HG02885 (cell line): ENCODE measurements around the gene HEXD.
"Not testable (repeated sequence)": the region's sequence is repeated elsewhere in the genome, so short reads cannot be mapped to it uniquely, and the experiment has no call there.

Experiments
- ATAC-seq: cut with Tn5 transposase; IDR thresholded peaks from one replicate; pipeline ENCODE4 v1.9.1; 2021; ENCODE audit warnings: mild to moderate bottlenecking; ENCODE audit not compliant: unreplicated experiment, poor library complexity

HEXD gene

DNA sequence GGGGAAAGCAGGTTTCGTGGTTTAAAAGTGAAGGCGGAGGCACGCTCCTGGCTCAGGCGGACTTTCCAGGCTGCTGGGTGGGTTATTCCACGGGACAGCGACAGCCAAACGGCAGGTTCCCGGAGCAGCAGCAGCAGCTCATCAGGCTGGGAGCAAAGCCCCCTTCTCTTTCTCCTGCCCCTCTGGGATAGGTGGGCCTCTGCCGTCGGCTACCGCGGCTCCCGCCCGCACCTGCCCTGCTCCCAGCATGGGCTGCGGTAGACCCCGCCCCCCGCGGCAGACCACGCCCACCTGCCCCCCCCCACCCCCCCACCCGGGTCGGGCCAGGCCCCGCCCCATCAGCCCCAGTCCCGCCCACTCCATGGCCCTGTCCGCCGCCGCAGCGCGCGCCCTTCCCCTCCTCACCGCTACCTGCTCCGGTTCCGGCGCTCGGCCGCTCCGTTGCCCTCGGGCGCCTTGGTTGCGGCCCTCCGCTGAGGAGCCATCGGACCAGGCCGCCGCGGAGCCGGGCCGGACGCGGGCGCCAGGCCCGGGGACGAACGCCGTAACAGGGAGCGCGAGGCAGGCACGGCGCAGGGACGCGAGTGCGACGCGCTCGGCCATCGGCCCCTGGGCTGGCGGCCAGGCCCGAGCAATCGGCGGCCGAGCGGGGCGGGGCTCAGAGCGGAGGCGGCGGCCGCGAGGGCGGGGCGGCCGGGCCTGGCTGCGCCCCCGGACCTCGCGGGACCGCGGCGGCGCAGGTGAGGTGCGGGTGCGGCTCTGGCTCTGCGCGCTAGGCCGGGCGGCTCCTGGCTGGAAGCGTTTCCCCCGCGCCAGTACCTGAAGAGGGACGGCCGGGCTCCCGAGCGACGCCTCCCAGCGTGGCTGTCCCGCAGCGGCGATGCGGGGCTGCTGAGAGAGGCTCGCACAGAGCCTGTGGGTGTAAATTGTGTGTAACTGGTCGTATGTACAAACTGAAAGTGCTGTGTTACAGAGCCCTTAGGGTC is at the start of gene HEXD, which contains the start of gene OGFOD3:
TSS of gene HEXD (plus strand) at position 347 of the 986 bp plus-strand sequence. CDS start 1,453 bp downstream, outside the sequence.
TSS of gene OGFOD3 (minus strand) at position 586 of the 986 bp plus-strand sequence. CDS start at position 485, 101 bp downstream.
- ATAC-seq, result peak; percentile 91

DNA sequence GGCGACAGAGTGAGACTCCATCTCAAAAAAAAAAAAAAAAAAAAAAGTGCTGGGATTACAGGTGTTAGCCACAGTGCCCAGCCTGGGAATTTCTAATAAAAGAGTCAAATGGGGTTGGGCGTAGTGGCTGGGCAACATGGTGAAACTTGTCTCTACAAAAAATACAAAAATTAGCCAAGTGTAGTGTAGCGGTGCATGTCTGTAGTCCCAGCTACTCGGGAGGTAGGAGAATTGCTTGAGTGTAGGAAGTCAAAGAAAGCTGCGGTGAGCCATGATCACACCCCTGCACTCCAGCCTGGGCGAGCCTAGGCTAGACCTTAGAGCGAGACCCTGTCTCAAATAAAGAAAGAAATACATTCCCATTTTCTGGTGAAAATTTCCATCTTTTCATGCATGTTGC is 48.9 kb upstream of the HEXD start:
- no peak for ATAC-seq

DNA sequence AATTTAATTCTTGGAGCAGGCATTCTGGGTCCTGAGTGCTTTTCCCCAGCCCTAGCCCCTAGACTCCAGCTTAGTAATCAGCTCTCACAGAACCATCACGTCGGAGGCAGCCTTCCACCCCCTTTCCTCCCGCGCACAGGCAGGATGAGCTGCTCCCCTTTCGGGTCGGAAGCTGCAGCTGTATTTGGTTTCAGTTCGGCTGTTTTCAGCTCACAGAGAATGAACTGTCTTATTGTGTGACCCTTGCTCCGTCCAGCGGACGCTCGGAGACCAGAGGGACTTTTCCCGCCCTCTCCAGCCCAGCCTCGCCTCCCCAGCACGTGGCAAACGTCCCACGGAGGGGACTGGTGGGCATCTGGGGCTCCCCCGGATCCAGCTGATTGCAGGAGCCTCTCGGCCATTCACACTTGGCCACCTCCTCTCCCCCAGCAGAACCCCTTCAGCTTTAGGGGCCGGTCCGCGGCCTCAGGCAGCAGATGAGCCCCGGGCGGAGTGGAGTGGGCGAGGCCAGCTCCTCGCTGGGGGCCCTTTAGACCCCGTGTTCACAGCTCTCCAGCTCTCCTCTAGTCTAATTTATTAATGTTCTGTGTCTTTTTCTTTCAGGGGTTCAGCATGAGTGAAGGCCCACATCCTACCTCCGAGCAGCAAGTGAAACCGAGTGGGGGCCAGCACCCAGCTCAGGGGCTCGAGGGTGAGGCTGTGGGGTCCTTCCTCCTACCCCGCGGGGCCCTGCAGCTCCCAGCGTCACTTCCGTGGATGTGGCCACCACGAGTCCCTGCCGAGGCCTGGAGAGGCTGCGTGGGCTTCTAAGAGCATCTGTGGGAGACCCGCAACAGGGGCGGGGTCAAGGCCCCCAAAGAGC is 47.4 kb upstream of the HEXD start:
- ATAC-seq, result no peak

DNA sequence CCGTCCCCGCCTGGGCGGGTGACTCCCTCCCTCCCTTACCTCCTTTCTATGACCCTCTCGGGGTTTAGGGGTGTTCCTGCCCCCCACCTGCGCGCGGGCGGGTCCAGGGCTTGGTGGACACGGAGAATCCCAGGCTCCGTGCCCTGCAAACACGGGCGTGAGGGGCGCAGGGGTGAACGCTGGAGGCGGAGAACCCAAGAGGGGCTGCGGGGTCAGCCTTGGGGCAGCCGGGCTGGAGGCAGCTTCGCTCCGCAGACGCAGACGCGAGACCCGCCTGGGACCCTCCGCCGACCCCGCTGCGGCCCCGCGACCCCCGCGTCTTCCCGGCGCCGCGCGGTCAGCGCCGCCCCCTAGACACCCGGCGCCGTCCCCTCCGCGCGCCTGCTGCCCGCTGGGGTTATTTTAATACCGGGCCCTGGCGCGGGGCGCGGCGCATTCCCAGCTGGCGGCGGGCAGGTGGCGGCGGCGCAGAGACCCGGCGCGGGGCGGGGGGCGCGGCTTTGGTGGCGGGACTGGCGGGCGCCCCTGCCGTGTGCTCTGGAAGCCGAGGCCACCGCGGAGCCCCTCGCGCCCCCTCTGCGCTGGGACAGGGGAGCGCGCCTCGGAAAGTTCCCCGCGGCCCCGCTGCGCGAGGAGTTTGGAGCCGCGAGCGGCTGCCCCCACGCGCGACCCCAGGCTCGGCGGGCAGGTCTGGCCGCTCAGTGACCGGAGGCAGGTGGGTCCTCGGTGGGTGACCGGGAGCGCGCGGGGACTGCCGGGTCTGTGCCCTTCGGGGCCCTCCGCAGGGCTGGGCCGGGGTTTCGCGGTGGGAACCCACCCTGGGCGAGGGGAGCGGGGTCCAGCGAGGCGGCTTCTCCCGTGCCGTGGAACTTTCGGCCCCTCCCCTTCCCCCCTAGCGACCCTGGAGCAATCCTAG is 46.6 kb upstream of the HEXD start, which contains the start of gene UTS2R:
TSS of gene UTS2R (plus strand) at position 433 of the 916 bp plus-strand sequence. CDS start 2,560 bp downstream, outside the sequence.
- no peak for ATAC-seq

DNA sequence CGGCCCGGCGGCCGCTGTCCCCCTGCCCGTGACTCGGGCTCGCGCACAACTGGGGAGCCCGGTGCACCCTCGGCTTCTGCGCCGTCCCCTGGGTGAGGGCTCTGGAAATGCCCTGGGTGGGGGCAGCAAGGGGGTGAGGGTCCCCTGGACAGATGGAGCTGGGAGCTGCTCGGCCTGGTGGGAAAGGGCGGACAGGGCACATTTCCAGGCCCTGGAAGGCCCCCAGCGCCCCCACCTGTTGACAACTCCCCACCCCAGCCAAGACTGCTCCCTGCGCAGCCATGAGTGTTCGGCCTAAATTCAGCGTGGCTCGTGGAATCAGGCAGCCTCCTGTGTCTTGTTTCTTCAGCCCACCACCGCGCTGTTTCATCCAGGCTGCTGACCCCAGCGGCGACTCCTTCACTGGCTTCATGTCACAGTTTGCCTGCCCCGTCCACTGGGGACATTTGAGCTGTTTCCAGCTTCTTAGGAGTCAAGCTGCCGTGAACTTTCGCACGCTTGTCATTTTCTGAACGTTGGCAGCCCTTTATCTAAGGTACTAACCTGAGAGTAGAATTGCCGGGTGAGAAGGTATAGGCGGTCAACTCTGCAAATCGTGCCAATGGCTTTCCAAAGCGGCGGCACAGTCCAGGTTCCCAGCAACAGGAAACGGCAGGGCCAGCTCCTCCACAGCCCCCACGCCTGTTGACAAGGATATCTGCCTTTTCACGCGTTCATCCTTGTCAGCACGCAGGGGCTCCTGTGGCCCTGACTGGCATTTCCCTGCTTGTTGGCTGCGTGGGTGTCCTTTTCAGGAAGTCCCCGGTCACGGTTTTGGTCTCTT is 45.7 kb upstream of the HEXD start:
- ATAC-seq, result no peak

DNA sequence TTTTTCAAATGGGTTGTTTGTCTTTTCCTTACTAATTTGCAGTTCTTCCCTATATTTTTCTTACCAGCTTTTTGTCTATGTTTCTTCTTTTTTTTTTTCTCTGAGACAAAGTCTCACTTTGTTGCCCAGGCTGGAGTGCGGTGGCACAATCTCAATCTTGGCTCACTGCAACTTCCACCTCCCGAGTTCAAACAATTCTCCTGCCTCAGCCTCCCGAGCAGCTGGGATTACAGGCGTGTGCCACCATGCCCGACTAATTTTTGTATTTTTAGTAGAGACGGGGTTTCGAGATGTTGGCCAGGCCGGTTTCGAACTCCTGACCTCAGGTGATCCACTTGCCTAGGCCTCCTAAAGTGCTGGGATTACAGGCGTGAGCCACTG is 45.1 kb upstream of the HEXD start:
- not testable (repeated sequence) for ATAC-seq

DNA sequence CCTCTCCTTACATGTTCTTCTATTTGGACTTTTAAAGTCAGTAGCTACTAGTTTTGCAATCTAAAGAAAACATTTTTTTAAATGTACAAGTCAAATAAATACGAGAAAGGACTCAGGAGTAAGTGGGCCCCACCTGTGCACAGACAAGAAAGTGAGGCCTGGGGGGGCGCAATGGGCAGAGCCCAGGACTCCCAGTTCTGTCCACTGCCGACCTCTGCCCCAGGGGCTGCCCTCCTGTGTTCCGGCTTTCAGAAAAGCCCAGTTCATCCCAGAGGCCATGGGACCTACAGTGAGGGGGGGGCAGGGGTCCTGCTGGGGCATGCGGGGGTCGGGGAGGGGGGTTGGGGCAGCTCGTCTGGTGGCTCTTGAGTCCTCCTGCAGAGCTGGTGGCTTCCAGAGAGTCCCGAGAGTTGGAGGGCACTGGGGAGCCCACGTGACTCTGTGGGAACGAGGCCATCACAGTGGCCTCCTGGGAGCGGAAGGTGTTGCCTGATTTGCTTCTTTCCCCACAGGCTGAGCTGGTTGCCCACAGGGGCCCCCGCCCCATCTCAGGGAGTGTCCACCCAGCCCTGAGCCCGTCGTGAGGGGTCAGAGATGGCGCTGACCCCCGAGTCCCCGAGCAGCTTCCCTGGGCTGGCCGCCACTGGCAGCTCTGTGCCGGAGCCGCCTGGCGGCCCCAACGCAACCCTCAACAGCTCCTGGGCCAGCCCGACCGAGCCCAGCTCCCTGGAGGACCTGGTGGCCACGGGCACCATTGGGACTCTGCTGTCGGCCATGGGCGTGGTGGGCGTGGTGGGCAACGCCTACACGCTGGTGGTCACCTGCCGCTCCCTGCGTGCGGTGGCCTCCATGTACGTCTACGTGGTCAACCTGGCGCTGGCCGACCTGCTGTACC is 44.2 kb upstream of the HEXD start:
- no peak for ATAC-seq

DNA sequence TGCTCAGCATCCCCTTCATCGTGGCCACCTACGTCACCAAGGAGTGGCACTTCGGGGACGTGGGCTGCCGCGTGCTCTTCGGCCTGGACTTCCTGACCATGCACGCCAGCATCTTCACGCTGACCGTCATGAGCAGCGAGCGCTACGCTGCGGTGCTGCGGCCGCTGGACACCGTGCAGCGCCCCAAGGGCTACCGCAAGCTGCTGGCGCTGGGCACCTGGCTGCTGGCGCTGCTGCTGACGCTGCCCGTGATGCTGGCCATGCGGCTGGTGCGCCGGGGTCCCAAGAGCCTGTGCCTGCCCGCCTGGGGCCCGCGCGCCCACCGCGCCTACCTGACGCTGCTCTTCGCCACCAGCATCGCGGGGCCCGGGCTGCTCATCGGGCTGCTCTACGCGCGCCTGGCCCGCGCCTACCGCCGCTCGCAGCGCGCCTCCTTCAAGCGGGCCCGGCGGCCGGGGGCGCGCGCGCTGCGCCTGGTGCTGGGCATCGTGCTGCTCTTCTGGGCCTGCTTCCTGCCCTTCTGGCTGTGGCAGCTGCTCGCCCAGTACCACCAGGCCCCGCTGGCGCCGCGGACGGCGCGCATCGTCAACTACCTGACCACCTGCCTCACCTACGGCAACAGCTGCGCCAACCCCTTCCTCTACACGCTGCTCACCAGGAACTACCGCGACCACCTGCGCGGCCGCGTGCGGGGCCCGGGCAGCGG is 43.4 kb upstream of the HEXD start:
- ATAC-seq, result no peak

DNA sequence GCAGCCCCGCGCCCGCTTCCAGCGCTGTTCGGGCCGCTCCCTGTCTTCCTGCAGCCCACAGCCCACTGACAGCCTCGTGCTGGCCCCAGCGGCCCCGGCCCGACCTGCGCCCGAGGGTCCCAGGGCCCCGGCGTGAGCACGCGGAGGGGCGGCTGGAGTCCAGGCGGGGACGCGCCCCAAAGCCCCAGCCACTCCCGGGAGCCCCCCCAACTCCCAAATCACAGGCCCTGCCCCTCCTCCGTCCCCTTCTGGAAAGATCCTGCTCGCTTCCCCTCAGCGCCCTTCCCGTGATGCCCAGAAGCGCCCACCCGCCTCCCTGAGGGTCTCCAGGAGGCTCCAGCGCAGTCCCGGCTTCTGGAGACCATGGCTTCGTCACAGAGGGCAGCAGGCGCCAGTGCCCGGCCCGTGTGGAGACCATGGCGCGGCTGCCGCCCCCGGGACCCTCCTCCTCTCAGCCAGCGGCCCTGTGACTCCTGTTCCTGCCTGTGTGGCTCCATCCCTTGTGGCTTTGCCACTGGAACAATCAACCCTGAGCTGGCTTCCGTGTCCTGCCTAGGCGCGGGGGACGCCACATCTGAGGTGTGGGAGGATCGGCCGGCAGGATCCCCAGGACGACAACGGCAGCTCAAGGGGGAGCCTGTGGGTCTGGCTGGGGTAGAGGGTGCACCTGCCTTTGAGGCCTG is 42.6 kb upstream of the HEXD start:
- ATAC-seq, result no peak

DNA sequence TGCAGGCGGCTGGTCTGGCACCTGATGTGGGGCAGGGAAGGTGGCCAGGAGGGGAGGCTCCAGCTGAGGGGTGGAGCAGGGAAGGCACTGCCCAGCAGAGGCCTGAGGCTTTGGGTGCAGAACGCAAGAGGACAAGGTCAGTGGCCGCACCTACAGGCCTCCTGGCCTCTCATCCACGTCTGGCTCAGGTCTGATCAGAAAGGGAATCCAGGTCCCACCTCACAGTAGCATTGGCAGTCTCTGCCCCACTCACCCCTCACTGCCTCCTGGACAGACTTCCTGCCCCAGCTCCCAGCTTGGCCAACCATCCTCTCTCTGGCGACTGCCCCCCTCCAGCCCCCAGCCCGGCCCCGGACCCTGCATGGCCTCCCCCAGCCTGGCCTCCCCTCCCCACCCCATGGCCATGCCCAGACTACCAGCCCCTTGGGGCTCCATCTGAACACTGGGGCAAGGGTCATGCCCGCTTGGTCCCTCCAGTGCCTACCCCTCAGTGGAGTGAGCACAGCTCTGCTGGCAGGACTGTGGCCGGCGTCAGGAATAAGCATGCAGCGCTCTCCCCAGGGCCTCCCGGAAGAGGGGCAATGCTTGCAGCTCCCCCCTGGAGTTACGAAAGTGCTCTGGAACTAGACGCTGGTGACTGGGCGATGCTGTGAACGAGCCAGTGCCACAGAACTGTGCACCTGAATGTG is 42.0 kb upstream of the HEXD start:
- ATAC-seq, result no peak

DNA sequence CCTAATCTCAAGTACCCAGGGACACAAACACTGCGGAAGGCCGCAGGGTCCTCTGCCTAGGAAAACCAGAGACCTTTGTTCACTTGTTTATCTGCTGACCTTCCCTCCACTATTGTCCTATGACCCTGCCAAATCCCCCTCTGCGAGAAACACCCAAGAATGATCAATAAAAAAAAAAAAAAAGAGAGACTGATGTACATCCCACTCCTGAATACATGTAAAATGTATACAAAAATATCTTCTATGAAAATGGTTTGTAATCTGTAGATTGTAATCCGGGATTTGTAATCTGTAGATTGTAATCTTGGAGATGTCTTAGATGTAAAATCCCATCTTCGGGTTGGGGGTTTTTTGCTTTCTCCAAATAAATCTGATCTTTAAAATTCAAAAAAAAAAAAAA is 40.9 kb upstream of the HEXD start:
- not testable (repeated sequence) for ATAC-seq

DNA sequence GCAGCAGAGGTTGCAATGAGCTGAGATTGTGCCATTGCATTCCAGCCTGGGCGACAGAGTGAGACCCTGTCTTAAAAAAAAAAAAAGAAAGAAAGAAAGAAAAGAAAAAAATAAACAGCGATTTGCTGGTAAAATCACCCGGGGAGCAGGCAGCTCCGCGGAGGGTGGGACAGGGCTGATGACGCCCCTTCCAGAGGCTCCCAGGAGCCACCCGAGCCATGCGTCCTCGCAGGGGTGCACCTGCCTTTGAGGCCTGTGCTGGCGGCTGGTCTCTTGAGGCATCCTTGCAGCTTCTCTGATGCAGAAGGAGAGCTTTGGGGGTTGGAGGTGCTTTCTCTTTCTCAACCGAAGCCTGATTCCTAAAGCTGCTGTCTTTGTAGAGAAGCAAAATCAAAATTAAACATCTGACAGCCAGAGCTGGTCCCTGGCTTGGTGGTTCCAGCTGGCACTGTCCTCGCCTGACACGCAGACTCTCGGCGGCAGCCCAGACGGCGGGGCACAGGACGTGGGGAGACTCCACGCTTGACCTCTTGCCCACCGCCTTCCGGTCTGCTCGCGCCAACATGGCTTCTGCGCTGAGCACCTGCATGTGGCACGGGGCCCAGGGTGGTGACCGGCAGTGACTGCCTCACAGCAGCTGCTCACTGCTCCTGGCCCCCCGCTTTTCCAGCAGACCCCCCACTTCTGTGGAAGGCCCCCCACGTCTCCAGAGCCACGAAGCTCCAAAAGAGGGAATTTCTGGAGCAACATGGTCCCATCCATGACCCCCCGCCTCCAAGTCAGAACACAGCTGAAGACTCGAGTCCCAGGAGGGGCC is 40.0 kb upstream of the HEXD start:
- no peak for ATAC-seq

DNA sequence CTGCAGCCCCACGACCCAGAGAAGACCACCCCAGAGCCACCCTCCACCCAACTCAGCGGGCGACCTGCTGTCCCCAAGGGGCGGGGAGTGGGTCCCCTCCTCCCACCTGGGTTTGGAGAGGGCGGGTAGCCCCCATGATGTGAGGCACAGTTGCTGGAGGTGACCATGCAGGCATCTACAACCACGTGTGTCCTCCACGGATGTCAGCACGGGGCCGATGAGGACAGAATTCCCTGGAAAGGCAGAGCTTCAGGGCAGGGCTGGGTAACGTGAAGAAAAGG is 39.5 kb upstream of the HEXD start:
- no peak for ATAC-seq

DNA sequence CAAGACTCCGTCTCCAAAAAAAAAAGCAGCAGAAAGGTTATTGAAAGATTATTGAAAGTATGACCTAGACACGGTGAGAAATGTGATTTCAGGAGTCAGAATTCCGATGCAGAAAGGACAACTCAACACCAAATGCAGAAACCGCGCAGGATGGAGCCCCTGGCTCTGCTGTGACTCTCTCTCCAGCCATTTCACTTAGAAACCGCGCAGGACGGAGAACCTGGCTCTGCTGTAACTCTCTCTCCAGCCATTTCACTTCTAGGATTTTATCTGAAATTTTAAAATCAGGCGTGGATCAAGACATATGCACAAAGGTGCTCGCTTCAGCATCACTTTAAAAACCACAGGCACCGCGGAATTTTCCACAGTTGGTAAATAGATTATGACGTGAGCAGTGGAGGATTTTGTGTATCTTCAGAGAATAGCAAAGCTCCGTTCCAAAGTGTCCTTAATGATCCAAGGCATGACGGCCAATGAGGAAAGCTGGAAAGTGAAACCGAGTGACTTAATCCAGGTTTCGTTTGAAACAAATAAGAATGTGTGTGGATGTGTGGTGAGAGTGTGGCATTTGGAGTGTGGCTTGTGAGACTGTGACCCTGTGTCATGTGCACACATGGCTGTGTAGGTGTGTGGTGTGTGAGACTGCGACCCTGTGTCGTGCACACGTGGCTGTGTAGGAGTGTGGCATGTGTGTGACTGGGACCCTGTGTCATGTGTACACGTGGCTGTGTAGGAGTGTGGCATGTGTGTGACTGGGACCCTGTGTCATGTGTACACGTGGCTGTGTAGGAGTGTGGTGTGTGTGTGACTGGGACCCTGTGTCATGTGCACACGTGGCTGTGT is 37.1 kb upstream of the HEXD start:
- no peak for ATAC-seq

DNA sequence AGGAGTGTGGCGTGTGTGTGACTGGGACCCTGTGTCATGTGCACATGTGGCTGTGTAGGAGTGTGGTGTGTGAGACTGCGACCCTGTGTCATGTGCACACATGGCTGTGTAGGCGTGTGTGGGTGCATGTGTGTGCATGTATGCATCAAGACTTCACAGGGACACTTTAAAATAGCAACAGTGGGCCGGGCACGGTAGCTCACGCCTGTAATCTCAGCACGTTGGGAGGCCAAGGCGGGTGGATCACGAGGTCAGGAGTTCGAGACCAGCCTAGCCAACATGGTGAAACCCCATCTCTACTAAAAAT is 36.5 kb upstream of the HEXD start:
- not testable (repeated sequence) for ATAC-seq
